HCT116 (cell line): ENCODE data around the gene STON1.

Experiments used
- ATF3 ChIP-seq: IDR thresholded peaks from 2 replicates; pipeline ENCODE4 v1.6.1; 2012
- CTCF ChIP-seq, 3 experiments: fragments of 200-600 bp in 1 of 3; sonication (generic) in 1 of 3; IDR thresholded peaks in 2 of 3; conservative IDR thresholded peaks in 1 of 3; 2 replicates each; pipeline ENCODE4 v1.5.1; 2012 to 2017; ENCODE audit warnings: low read depth in 2 of 3, low read length in 2 of 3, antibody characterized with exemption in 1 of 3, borderline replicate concordance in 1 of 3, control low read depth in 1 of 3, mild to moderate bottlenecking in 1 of 3, mixed read lengths in 1 of 3, mixed run types in 1 of 3, moderate library complexity in 1 of 3; ENCODE audit not compliant: insufficient read depth in 1 of 3
- EZH2 ChIP-seq: fragments of 200-600 bp; sonication (generic); IDR thresholded peaks from 2 replicates; pipeline ENCODE4 v1.6.1; 2017; ENCODE audit warnings: antibody characterized with exemption, mixed run types
- JUND ChIP-seq: IDR thresholded peaks from 2 replicates; pipeline ENCODE4 v1.6.1; 2012
- POLR2A ChIP-seq: IDR thresholded peaks from 2 replicates; pipeline ENCODE4 v1.7.0; 2011; ENCODE audit warnings: borderline replicate concordance; ENCODE audit not compliant: insufficient read depth, insufficient read length; ENCODE audit errors: extremely low read depth
- RAD21 ChIP-seq: IDR thresholded peaks from 2 replicates; pipeline ENCODE4 v1.6.1; 2012; ENCODE audit warnings: low read depth, mild to moderate bottlenecking
- REST ChIP-seq: IDR thresholded peaks from 2 replicates; pipeline ENCODE4 v1.6.1; 2012; ENCODE audit warnings: low read depth
- SIN3A ChIP-seq: IDR thresholded peaks from 2 replicates; pipeline ENCODE4 v1.6.1; 2012; ENCODE audit warnings: low read depth
- SRF ChIP-seq: IDR thresholded peaks from 2 replicates; pipeline ENCODE4 v1.6.1; 2012; ENCODE audit warnings: low read depth
- ZBTB33 ChIP-seq: IDR thresholded peaks from 2 replicates; pipeline ENCODE4 v1.6.1; 2011; ENCODE audit warnings: mild to moderate bottlenecking, low read length, moderate library complexity; ENCODE audit not compliant: insufficient replicate concordance; ENCODE audit errors: extremely low read depth

GRCh38 chr2:48480526-48480925 is 49.4 kb upstream of the STON1 start:
- no peak for TF ChIP-seq ATF3
- no peak for TF ChIP-seq CTCF (IDR thresholded peaks at IDR 0.05 in 2 of 3, conservative IDR thresholded peaks at IDR 0.05 in 1 of 3; ENCODE audit: borderline replicate concordance in 1 of 3, insufficient read depth in 1 of 3, low read depth in 2 of 3, low read length in 2 of 3)
- TF ChIP-seq POLR2A = no peak
- TF ChIP-seq JUND = no peak
- no peak for TF ChIP-seq REST
- TF ChIP-seq RAD21 = no peak
- no peak for TF ChIP-seq SRF
- TF ChIP-seq SIN3A = no peak
- TF ChIP-seq ZBTB33 = no peak
- no peak for TF ChIP-seq EZH2
